Renal cortex interstitium (tissue), 11 donors: ENCODE results near the gene ROBO1. TPM values are rescaled to one million over a fixed set of nuclear protein-coding genes. Genes with fewer than 3 reads are reported as not detected.

ENCODE experiments used
- DNase-seq, 11 donors: peaks; one replicate each; pipeline ENCODE4 v3.0.0-alpha.2; 2013; ENCODE audit warnings: low read depth in 9 of 11, low spot score in 4 of 11; ENCODE audit errors: extremely low read depth in 1 of 11
- polyA plus RNA-seq, 3 donors: library from polyadenylated mRNA; unstranded; fragments of 120-200 nt; gene quantifications; one replicate each; pipeline ENCODE4 v1.2.1, GENCODE V29; 2013; ENCODE audit not compliant: insufficient read length in 3 of 3

Gene ROBO1
- polyA plus RNA-seq, 3 donors, result 106 to 124 (median 118) TPM

DNA sequence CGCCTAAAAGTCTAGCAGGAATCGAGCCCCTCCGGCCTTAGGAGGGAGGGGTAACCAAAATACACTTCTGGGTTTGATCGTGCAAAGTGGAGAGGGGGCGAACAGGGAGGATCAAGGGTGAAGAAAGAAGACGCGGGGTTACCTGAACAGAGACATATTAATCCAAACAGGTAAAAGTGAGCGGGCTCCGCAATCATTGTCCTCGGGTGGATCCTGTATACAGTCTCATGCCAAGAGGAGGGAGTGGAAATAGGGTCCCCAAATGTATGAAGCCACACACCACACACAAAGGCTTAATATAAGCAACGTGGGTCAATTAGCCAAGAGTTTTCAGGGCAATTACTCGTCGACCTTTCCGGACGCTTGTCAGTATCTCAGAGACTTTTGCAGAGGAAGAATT is 749.5 kb downstream of the ROBO1 start:
- no peak for DNase-seq

DNA sequence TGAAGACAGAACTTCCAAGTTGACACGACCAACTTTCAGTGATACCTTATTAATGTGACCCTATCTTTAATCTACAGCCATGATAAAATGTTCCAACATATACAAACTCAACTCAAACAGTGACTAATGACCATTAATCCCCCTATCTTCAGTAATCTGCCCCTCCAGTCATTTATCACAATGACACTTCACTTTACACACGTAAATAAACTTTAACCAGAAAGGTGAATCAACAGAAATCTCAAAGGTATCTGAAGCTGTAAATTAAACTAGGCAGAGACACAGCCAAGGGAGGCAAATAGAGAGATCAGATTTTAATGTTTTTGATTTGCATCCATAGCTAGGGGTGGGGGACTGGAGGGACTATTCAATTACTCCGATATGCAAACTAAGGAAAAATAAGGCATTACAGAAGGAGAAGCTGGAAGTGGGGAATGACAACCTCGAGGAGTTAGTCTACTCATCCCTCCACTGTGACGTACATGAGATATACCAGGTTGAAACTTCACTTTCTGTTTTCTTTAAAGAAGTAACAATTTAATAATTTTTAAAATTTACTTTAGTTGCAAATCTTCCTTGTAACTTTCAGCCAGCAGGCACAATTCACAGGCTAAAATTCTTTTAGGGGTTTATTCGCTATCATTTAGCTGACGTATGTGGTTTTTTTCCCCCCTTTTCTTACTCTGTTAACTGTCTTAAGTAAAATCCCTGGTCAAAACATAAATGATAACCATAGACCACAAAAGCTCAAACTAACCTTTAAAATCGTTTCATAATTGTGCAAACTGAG is 751.0 kb downstream of the ROBO1 start:
- peak in 1 of 11 donors; percentile 31 for DNase-seq

DNA sequence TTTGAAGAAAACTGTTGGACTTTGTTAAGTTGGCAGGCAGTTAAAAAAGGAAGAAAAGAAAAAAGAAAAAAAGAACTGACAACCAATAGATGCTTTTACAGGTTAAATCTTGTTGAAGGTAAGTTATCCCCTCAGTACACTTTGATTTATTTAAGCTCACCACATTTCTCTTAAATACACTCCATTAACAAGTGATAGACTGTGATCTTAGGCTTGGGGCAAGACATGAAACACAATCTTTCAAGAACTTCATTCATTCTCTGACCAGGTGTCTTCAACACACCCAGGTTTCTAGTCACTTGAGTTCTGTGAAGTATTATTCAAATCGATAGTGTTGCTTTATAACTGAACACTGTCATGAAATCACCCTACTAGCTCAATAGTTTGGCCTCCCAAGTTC is 751.9 kb downstream of the ROBO1 start:
- DNase-seq, result no peak

DNA sequence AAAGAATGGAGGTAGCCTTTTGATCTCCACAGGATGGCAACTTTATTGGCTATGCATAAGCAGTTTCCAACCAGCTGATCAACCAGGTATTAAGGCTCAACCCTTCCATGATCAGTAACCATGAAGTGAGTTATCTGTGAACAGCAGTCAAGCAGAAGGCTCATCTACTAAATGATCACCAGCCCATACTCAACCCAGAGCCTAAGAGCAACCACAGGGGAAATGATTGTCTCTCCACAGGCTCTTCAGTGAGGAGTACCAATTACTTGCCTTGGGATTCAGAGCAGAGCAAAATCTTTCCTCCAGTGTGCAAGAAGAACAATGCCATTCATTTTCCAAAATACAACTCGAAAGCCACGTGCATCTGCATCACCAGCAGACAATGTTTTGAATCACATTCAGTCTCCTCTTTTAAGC is 754.8 kb downstream of the ROBO1 start:
- no peak for DNase-seq

DNA sequence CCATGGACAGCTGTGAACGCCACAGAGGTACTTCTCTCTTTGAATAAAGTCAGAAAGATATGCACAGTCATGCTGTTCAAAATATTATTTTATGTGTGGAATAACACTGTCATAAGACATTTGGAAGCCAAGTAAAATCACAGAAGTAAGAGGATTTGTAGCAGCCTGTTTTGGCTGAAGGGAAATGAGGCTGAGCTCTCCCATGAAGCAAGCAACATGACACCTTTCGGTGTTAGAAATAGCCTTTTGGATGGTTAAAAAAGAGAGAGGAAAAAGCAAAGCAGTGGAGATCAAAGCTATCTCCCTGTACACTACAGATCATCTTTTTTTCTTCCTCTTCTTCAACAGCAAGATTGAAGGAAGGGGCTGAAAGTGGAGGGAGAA is 755.3 kb downstream of the ROBO1 start:
- no peak for DNase-seq

DNA sequence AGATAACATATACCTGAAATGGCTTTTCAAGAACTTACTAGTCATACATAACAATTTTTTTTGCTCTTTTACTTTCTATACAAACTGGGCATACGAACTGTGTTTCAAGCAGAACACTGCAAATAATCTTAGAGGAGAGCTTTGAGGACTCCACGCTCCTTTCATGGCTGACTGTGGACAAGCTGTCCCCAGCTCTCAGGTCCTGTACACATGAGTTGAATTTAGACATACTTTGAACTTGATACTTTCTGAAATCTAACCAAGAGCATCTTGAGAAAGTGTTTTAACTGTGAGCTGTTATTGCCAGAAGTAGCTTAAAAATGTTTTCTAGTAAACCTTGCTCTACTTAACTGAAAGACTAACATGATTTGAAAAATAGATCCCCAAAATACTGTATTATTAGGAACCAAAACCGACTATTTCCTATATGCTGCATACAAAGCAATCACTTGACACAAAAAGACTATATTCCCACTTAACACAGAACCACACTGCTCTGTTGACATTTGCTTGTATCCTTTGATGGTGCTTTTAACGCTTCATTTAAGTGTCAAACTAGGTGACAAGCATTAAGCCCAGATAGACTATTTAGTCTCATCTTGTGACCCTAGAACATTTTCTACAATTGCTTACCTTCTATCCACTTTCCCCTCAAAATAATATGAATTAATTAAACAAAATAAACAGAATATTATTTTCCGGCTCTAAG is 755.8 kb downstream of the ROBO1 start:
- no peak for DNase-seq

DNA sequence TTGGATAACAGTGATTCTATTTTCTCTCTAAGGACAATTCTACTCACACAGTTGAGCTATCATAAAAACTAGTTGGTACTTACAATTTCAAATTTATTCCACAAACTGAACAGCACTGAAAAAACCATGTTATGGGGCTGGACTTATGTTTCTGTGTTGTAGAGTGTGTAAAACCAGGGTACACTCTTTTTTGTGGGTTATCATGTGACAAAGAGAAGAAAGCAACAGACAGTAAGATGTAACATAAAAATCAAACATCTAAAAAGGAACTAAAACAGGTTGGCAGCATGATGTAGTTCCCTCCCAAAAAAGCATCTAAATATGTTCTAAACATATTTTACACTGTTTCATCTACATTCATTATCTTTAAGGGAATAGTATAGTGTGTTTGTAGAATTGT is 757.9 kb downstream of the ROBO1 start:
- no peak for DNase-seq

DNA sequence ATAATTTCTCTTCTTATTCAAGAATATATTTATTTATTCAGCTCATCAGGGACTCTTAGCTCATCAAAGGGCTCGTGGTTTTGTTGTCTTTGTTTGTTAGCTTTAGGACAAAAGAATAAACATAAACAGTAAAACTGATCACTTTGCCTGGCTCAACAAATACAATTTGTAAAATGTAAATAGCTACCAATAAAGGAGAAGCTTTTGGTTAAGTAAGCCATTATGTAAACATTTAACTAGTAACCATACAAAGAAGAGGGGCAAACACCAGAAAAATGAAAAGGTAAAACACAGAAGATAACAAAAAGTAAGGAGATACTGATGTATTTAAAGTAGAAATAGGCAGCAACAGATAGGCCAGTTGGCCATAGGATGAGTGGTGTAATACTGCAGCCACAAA is 761.7 kb downstream of the ROBO1 start:
- DNase-seq, result no peak

DNA sequence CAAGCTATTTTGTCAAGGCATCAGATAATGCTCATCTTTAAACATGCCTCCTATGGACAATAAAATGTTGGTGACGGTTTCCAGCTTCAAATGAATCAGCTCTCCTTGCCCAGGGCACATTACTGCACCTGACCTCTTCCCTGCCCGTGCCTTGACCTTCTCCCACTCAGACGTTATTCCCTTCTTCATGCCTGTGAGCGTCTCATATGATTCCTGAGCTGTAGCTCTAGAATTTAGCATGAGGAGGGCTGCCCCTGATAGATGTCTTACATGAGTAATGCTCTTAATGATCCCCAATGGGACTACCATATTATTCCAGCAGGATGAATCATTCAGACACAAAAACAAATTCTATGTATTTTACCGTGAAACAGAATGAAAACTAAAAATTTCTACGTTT is 762.7 kb downstream of the ROBO1 start:
- no peak for DNase-seq

DNA sequence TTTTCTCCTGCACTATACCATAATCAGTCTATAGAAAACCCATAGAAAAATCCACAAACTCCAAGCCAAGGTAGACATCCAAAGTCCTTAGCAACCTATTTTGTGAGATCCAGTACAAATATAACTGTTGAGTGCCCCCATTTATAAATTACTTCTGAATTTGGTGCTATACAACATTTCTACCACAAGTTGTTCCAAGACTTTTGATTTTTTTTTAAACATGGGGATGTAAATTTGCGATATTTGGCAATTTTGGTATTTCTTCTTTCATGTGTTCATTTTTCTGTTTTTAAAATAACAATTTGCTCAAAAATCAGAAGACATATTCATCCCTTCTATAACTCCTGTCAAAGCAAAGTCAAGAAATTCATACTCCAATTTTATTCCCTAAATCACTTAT is 763.8 kb downstream of the ROBO1 start:
- no peak for DNase-seq

DNA sequence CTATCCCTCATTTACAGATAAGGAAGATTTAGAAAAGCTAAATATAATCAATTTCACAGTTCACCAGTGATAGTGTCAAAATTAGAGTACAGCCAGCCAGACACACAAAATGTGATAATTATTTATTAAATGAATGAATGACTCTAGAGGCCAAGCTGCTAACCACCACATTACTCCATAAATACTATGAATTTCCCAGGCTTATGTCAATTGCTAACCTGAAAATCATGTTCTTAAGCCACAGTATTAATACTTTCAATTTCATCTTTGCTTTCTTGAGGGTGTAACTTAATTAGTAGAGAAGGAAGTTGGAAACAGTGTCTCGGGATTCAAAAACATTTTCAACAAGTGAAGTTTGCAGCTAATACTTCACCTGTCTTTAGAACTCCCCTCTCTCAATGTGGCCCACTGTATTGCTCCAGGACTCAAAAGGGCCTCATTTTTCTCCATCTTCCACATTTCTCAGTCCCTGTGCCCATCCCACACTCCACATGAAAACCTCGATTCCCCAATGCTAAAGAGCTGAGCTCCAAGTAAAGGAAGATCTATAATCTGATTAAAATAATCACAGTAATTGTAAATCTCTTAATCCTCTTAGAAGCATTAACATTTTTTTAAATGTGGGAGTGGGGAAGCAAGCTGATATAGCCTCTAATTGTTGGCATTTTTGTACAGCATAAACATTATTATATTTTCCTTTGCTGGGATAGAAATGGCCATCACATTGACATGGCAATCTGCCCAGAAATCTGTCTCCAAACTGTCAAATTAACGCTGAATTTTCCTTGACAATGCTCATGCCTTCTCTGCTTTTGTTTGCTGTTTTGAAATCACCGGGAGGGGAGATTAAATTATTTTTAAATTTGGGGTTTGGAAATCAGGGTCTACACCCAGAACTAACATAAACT is 765.1 kb downstream of the ROBO1 start:
- no peak for DNase-seq

DNA sequence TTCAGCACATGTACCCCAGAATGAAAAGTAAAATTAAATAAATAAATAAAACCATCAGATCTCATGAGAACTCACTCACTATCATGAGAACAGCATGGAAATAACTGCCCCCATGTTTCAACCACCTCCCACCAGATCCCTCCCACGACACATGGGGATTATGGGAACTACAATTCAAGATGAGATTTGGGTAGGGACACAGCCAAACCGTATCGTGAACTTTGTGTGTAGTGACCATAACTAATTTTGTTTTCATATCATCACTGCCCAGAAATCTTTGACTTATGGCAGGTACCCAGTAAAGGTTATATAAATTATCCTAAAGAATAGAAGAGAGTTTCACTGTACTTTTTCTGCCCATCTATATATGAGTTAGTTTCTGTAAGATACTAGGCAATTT is 766.5 kb downstream of the ROBO1 start:
- no peak for DNase-seq

DNA sequence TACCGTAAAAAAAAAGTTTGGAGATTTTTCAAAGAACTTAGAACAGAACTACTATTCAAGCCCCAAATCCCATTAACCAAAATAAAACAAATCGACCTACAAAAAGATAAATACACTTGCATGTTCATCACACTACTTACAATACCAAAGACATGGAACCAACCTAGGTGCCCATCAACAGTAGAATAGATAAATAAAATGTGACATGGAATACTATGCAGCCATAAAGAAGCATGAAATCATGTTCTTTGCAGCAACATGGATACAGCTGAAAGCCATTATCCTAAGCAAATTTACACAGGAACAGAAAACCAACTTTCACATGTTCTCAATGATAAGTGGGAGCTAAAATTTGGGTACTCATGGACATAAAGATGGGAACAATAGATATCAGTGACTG is 768.7 kb downstream of the ROBO1 start:
- no peak for DNase-seq

DNA sequence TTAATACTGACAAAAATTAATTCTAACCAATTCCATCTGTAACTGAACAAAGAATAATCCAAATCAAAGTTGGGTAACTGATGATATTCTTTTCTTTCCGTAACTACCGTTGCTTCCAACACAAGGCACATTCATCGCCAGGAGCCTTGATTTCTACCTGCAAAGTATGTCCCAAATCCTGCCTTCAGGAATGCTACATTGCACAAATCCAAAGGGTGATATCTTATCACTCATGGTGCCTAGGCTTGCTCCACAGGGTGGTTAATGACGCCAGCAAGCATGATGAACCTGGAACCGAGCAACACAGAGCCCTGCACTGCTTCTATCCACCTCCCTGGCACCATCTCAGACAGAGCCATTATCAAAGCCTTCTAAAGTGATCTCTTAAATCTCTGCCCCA is 772.7 kb downstream of the ROBO1 start:
- no peak for DNase-seq

DNA sequence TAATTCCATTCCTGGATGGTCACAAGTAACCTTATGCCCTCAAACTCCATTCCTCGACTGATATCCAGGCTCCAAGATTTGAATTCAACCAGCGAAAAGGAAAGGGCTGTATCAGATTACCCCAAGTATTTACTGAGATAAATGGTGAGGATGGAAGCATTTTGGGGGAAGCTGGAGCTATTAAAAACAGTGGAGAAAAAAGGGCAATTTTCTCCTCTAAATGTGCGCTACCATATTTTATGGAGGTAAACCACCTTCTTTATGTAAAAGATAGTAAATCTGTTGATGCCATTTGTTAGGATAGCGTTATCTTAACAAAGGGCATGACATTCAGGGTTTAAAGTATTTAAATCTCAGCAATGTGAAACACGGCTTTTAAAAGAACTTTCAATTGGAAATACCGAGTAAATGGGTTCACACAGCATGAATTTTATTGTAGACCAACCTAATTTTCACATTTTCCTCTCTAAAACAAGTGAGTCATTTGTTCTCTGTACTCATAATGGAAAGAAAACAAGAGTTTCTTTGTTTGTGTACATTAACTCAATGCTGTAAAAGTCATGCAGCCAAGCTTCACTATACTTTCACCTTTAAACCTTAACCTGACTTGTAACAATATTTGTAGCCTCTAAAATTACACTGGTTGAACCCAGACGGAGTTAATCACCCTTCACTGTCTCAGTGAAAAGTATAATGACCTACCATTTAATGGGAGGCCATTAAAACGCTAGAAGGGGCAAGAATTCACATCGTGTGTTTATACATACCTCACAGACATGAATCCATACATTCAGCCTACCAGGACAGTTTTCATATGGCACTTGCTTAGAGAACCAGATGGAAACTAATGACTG is 773.4 kb downstream of the ROBO1 start:
- peak in 7 of 11 donors; percentile 25 to 76 (median 52) for DNase-seq

DNA sequence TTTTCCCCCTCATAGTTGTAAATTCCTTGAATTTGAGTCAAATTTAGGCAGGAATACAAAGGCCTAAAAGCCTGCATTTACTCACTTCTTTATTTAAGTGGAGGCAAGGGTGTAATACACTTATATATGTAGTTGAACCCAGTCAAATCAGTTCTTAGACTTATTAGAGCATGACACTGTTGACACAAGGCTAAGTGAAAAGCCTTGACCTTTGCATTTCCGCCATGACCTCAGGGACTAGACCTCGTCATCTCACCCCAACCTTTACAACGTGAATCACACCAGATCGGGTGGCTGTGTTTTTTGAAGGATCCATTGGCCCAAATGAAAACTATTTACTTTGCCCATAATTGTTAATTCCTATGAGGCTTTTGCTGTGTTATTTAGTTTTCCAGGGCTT is 774.4 kb downstream of the ROBO1 start:
- no peak for DNase-seq

DNA sequence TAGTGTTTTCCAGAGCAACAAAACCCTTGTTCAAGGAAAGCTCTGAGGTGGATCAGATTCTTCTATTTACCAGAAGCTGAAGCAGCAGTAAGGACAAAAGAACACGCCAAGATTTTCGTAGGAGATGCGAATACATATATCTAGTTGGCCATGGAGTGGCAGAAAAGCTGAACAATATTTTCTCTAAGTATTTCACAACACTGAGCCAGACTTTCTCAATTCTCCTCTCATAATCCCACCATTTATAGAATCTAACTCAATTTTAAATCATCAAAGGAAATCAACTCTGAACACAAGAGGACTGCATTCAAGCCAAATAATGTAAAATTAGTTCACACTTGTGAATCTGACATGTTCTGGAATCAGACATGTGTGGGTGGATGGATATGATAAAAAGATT is 775.0 kb downstream of the ROBO1 start:
- no peak for DNase-seq

DNA sequence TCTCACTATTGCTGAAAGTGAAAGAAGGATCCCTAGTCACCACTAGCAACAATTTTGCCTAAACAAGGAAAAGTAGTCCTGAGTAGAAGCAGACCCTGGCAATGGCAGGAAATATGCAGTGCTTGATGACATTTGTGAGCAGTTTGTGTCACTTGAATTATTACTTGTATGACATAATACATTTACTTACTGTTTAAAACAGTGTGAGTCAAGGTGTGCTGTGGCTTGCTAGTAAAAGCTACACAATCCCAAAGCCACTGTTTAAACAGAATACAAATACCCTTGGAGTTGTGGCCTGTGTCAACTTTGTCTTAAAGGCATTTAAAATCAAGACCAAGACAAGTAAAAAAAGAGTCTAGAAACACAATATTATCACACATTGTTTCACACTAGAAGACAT is 775.4 kb downstream of the ROBO1 start:
- DNase-seq, result no peak

DNA sequence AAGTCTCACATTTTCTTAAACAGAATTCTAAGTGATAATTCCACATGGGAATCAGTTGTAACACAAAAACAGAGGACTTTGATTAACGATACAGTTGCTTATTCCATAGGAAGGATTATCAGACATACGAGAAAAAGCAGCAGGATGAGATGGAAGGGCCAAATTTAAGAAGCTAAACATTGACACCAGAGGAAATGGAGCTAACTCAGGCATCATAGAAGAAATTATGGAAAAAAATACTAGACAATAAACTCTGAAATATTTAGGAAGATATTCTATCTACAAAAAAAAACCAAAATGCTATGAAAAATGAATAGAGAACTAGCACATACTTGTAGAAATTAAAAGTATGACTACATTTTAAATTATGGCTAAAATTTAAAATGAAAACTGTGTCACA is 776.1 kb downstream of the ROBO1 start:
- no peak for DNase-seq
